ENCODE measurements around the gene SLC12A8. TPM values are rescaled to one million over a fixed set of nuclear protein-coding genes. Genes with fewer than 3 reads are reported as not detected.

SLC12A8 gene
- total RNA-seq, 1 donor from 2014 or later, result 3.0 TPM

DNA sequence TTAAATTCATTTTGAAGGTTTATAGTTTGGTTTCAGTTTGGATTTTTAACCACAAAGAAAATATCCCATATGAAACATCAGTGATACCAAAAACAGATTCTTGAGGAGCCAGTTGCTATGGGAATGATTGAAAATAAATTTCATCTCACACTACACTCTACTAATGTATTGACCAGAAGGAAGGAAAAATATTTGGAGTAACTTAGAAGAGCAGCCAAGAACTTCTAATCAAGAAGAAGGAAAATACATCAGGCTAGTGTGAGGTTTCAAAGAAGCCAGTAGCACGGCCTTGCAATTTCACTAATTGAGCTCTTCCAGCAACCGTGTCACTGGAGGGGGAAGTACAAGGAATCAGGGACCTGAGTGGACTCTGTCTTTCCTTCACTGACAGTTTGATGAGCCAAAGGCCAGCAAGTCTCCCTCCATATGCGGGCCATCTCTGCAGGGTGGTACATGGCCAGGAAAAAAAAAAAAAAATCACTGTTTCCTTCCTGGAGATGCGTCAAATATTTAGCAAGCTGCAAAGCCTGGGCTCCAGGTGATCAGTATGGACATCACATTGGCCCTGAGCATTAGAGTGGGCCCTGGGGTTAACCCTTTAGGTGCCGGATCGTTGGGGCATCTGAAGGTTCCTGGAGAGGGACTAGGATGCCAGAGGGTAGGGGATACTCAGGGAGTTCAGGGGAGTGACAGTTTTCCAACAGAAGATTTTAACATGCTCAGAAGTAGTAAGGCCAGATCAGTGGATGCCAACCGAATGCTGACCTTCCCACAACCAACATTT is 37.1 kb downstream of the SLC12A8 start:
- H3K27ac Mint-ChIP-seq (ENCODE audit: unreplicated experiment), result no peak overlapping the region

DNA sequence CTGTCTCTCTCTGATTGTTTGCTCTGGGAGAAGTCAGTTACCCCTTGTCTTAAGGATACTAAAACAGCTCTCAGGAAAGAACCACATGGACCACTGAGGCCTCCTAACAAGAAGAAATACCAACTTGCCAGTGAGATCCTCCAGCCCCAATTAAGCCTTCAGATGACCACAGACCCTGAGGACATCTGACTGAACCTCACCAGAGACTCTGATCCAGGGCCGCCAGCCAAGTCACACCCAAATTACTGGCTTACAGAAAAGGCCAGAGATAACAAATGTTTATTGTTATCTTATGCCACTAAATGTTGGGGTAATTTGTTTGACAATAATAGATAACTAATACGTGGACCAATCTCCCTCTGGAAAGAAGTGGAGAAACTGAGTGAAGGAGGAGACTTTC is 40.2 kb downstream of the SLC12A8 start:
- Mint-ChIP-seq H3K27ac (ENCODE audit: unreplicated experiment) (no peak overlapping the region), H3K36me3 (ENCODE audit: unreplicated experiment) (no peaks in the 10 kb centered on the region), H3K9me3 (ENCODE audit: unreplicated experiment) (peaks cover 11% of the 10 kb centered on the region), H3K4me1 (ENCODE audit: unreplicated experiment) (peaks cover 24% of the 10 kb centered on the region), H3K27me3 (ENCODE audit: unreplicated experiment) (no peaks in the 10 kb centered on the region), H3K4me3 (ENCODE audit: unreplicated experiment) (no peak overlapping the region)
- no peak for DNase-seq (ENCODE audit: extremely low spot score, unreplicated experiment)
- no peak for TF ChIP-seq CTCF (IDR thresholded peaks at IDR 0.05)

More for the DNA sequence above, 37.1 kb downstream of the SLC12A8 start:
- Mint-ChIP-seq H3K4me1 (ENCODE audit: unreplicated experiment) (peaks cover 5% of the 10 kb centered on the region), H3K4me3 (ENCODE audit: unreplicated experiment) (no peak overlapping the region), H3K9me3 (ENCODE audit: unreplicated experiment) (peaks cover 11% of the 10 kb centered on the region), H3K27me3 (ENCODE audit: unreplicated experiment) (no peaks in the 10 kb centered on the region), H3K36me3 (ENCODE audit: unreplicated experiment) (no peaks in the 10 kb centered on the region)
- DNase-seq (ENCODE audit: extremely low spot score, unreplicated experiment), result no peak
- no peak for TF ChIP-seq CTCF (IDR thresholded peaks at IDR 0.05)

GRCh38 chr3:125168711-125169393 is 43.7 kb downstream of the SLC12A8 start:
- H3K4me1 Mint-ChIP-seq (ENCODE audit: unreplicated experiment), result peaks cover 19% of the 10 kb centered on the region
- H3K27ac Mint-ChIP-seq (ENCODE audit: unreplicated experiment), result peak overlapping the region; percentile 61
- H3K9me3 Mint-ChIP-seq (ENCODE audit: unreplicated experiment), result peaks cover 4% of the 10 kb centered on the region
- no peaks in the 10 kb centered on the region for H3K27me3 Mint-ChIP-seq (ENCODE audit: unreplicated experiment)
- no peak for DNase-seq (ENCODE audit: extremely low spot score, unreplicated experiment)
- H3K36me3 Mint-ChIP-seq (ENCODE audit: unreplicated experiment), result no peaks in the 10 kb centered on the region
- H3K4me3 Mint-ChIP-seq (ENCODE audit: unreplicated experiment), result peak overlapping the region; percentile 1
- TF ChIP-seq CTCF (IDR thresholded peaks at IDR 0.05), result no peak

GRCh38 chr3:125166599-125167136 is 45.9 kb downstream of the SLC12A8 start:
- H3K4me1 Mint-ChIP-seq (ENCODE audit: unreplicated experiment), result peaks cover 19% of the 10 kb centered on the region
- no peaks in the 10 kb centered on the region for H3K27me3 Mint-ChIP-seq (ENCODE audit: unreplicated experiment)
- H3K36me3 Mint-ChIP-seq (ENCODE audit: unreplicated experiment), result no peaks in the 10 kb centered on the region
- no peak overlapping the region for H3K27ac Mint-ChIP-seq (ENCODE audit: unreplicated experiment)
- H3K9me3 Mint-ChIP-seq (ENCODE audit: unreplicated experiment), result no peaks in the 10 kb centered on the region
- no peak for TF ChIP-seq CTCF (IDR thresholded peaks at IDR 0.05)
- H3K4me3 Mint-ChIP-seq (ENCODE audit: unreplicated experiment), result no peak overlapping the region
- no peak for DNase-seq (ENCODE audit: extremely low spot score, unreplicated experiment)

GRCh38 chr3:125165948-125166553 is 46.5 kb downstream of the SLC12A8 start:
- TF ChIP-seq CTCF (IDR thresholded peaks at IDR 0.05), result no peak
- no peaks in the 10 kb centered on the region for H3K27me3 Mint-ChIP-seq (ENCODE audit: unreplicated experiment)

More at GRCh38 chr3:125165948-125166553, 46.5 kb downstream of the SLC12A8 start:
- Mint-ChIP-seq H3K4me1 (ENCODE audit: unreplicated experiment) (peaks cover 19% of the 10 kb centered on the region), H3K36me3 (ENCODE audit: unreplicated experiment) (no peaks in the 10 kb centered on the region), H3K9me3 (ENCODE audit: unreplicated experiment) (no peaks in the 10 kb centered on the region), H3K27ac (ENCODE audit: unreplicated experiment) (no peak overlapping the region), H3K4me3 (ENCODE audit: unreplicated experiment) (no peak overlapping the region)
- DNase-seq (ENCODE audit: extremely low spot score, unreplicated experiment), result no peak

Data from osteocyte (in vitro differentiated cells).